OCI-LY3 (cell line): ENCODE results near the gene WDR31.

Experiments used
- CTCF ChIP-seq: fragments of 200-600, 300-600 bp; sonication (generic); IDR thresholded peaks from 2 replicates; pipeline ENCODE4 v1.5.1; 2014; ENCODE audit warnings: antibody characterized with exemption, low read length, low read depth
- EZH2phosphoT487 ChIP-seq: fragments of 200-600 bp; shearing (Covaris generic); IDR thresholded peaks from 2 replicates; pipeline ENCODE4 v1.6.1; 2018; ENCODE audit warnings: antibody characterized with exemption, mixed run types, low read depth

- TF ChIP-seq CTCF (no peak), EZH2phosphoT487 (no peak)
These were observed 13.8 kb downstream of the WDR31 start for GRCh38 chr9:113326230-113326629.
